Suppressor macrophage treated with lipopolysaccharide for 4 hours (primary cell): ENCODE data around the gene LAMC2.
"Not testable (repeated sequence)": the region's sequence is repeated elsewhere in the genome, so short reads cannot be mapped to it uniquely, and the experiment has no call there.

Source experiments
- DNase-seq: peaks from one replicate; pipeline ENCODE4 v3.0.0-alpha.2; 2020

The LAMC2 gene

DNA sequence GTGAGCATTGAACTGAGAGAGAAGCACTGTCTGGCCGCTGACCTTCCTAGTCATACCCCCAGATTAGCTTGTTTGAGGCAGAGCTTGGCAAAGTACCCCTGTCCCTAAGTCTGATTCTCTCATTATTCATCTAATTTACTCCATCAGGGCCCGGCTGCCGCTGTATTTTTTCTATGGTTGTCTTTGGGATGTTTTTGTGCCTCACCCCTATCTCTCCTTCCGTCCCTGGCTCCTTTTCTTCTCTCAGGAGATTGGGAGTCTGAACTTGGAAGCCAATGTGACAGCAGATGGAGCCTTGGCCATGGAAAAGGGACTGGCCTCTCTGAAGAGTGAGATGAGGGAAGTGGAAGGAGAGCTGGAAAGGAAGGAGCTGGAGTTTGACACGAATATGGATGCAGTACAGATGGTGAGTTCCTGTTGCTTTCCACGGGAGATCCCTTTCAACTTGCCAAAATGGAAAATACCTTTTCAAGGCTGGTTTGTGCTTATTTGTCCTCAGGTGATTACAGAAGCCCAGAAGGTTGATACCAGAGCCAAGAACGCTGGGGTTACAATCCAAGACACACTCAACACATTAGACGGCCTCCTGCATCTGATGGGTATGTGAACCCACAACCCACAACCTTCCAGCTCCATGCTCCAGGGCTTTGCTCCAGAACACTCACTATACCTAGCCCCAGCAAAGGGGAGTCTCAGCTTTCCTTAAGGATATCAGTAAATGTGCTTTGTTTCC, 53.9 kb downstream of the LAMC2 start:
- DNase-seq: no peak

DNA sequence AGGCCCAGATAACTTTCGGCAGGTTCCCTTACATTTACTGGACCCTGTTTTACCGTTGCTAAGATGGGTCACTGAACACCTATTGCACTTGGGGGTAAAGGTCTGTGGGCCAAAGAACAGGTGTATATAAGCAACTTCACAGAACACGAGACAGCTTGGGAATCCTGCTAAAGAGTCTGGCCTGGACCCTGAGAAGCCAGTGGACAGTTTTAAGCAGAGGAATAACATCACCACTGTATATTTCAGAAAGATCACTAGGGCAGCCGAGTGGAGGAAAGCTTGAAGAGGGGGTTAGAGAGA, 54.4 kb downstream of the LAMC2 start:
- DNase-seq: no peak

- not testable (repeated sequence) for DNase-seq
Observed at GRCh38 chr1:183240853-183241252, 54.8 kb downstream of the LAMC2 start.

GRCh38 chr1:183241471-183241870, 55.4 kb downstream of the LAMC2 start:
- no peak for DNase-seq

- no peak for DNase-seq
Observed at GRCh38 chr1:183242556-183242955, 56.5 kb downstream of the LAMC2 start.

- DNase-seq: peak; percentile 57
Observed at GRCh38 chr1:183243161-183244050, 57.3 kb downstream of the LAMC2 start.

- peak; percentile 43 for DNase-seq
Observed at GRCh38 chr1:183244466-183244865, 58.4 kb downstream of the LAMC2 start.

GRCh38 chr1:183245357-183245756, 59.3 kb downstream of the LAMC2 start:
- no peak for DNase-seq

GRCh38 chr1:183246436-183246835, 60.4 kb downstream of the LAMC2 start:
- DNase-seq: peak; percentile 31

DNA sequence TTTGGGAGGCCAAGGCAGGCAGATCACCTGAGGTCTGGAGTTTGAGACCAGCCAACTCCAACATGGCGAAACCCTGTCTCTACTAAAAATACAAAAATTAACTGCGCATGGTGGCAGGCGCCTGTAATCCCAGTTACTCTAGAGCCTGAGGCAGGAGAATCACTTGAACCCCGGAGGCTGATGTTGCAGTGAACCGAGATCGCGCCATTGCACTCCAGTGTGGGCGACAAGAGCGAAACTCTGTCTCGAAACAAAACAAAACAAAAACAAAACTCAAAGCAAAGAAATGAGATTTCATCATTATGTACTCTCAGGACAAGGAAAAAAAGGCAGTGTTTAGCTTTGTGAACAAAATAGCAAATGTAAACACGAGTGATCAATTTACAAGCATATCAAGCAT, 61.0 kb downstream of the LAMC2 start:
- DNase-seq: no peak

- no peak for DNase-seq
Observed at GRCh38 chr1:183247484-183247883, 61.4 kb downstream of the LAMC2 start.

DNA sequence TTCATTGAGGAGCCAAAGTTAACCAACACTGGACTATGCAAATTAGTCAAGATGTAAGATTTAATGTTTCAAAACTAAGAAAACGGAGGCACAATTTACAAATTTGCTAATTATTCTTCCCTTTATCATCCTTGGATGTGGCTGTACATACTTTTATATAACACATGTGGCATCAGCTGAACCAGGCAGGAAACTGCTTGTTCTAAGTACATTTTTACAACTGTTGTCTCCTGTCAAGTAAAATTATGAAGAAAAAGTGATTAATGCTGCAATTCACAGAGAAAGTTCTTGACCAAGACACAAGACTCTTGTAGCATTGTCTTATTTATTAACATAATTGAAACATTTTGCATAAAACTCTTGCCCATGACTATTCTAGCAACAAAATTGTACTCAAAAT, 61.9 kb downstream of the LAMC2 start:
- DNase-seq: no peak

DNA sequence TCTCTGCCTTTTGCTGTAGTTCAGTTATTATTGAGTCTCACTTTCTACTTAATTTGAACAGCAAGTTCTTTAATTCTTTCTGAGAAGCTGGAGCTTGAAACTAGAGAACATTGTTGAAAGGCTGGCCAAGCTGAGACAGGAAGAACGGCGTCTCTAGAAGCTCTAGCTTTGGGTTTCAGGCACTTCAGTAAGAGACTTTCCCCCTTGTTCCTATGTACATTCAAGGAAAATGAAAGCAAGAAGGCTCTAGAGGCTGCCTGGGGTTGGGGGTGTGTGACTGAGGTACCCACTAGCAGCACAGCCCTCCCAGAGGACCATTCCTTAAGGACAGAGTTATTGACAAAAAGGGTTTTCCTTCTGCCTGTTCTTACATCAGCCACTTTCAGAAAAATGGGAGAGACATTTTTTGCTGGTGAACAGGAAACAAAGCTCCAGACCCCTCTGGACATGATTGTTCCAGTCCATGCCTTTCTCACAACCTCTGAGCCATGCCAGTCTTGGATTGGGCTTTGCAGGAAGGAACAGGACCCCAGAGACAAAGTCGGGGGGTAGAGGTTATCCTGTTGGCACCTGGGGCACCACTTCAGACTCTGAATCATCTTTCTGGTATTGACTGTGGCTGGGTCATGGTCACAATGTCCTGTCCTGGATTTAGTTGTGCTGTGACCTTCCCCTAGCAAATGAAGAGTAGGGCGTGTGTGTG, 63.1 kb downstream of the LAMC2 start:
- no peak for DNase-seq

GRCh38 chr1:183249941-183250452, 63.9 kb downstream of the LAMC2 start:
- DNase-seq: no peak

DNA sequence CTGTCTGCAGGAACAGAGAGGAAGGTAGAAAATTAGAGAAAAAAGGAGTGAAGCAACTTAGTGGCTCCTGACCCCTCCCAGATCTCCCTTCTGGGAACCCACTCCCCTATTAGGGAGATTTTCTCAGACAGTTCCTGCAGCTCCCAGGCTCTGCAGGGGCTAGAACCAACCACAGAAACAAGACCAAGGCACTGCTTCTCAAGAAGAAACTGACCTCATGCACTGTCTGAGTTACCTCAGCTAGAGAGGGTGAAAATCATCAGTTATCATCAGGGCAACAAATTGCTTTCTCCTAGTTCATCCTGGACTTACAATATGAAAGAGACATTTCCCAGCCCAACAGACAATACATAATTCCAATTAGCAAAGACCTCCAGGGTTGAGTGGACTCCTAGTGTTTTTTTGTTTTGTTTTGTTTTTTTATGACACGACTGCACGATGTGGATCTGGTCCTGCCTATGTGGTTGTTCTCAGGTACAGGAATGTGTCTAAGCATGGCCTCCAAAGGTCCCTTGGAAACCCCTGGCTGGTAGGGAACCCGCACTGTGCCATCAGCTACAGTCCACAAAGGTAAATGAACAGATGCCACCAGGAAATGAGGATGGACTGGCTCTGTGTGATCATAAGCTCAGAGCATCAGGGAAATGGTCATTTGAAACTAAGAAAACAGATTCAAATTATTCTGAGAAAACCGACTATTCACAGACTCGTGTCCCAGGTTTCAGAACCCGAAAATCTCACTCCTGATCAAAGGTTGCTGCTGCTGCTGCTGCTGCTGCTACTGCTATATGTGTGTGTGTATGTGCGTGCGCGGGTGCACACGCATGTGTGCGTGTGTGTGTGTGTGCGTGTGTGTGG, 65.3 kb downstream of the LAMC2 start:
- no peak for DNase-seq

- DNase-seq: no peak
Observed at GRCh38 chr1:183251959-183252450, 65.9 kb downstream of the LAMC2 start.

DNA sequence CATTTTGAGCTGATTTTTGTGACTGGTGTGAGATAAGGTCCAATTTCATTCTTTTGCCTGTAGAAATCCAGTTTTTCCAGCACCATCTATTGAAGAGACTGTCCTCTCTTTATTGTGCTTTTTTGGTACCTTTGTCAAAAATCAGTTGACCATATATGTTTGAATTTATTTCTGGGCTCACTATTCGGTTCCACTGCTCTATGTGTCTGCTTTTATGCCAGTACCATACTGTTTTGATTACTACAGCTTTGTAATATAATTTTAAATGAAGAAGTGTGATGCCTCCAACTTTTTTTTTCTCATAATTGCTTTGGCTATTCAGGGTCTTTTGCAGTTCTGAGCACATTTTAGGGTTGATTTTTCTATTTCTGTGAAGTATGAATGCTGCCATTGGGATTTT, 69.0 kb downstream of the LAMC2 start:
- DNase-seq: no peak

DNA sequence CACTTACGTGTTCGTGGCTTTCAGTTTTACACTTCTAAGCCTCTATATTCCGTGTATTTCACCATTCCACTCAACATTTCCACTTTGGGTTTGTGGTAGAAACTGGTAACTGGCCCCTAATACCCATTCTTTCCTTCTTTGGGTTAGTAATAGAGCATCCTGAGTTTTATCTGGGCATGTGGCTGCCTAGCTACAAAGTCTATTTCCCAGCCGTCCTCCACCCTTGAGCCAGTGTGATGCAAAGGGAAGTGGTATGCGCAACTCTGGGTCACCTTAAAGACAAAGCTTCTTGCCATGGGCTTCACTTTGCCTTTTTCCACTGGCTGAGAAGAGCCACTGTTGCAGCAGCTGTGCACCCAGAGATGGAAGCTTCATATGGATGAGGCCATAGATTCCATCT, 73.9 kb downstream of the LAMC2 start:
- DNase-seq: no peak

GRCh38 chr1:183262628-183263200, 76.7 kb downstream of the LAMC2 start:
- DNase-seq: no peak

GRCh38 chr1:183263886-183264602, 78.0 kb downstream of the LAMC2 start:
- no peak for DNase-seq
